8988T (cell line): ENCODE measurements around the gene EEPD1.
A peak's percentile ranks its signal among the peaks of the same experiment; 100 is the strongest.

Source experiments
- DNase-seq: peaks from one replicate; pipeline ENCODE4 v3.0.0; 2011

EEPD1 gene

DNA sequence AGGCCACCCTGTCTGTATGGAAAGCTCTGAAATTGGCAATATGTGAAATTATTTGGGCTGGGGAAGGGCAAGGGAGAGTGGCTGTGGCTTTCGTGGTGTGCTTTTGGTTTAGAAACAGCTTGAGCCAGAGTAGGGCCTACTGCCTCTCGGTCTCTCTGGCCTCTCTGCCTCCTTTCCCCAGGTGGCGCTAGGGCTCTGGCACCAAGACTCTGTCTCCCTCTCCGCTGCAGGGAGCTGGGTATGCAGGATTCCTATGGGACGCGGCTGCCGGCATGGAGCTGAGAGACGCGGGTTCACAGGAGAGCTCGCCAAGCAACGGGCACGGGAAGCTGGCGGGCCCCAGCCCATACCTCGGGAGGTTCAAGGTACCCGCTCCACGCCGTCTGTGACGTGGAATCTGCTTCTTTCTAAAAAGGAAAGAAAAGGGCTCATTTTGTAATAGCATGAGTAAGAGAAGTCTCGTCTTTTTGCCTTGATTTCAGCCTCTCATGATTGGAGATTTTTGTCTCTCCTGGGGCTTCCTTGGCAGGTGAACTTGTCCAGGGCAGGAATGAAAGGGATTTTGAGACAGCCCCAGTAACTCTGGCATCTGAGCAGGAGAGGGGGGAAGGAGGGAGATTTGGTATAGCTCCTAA is 131.5 kb downstream of the EEPD1 start:
- no peak for DNase-seq

DNA sequence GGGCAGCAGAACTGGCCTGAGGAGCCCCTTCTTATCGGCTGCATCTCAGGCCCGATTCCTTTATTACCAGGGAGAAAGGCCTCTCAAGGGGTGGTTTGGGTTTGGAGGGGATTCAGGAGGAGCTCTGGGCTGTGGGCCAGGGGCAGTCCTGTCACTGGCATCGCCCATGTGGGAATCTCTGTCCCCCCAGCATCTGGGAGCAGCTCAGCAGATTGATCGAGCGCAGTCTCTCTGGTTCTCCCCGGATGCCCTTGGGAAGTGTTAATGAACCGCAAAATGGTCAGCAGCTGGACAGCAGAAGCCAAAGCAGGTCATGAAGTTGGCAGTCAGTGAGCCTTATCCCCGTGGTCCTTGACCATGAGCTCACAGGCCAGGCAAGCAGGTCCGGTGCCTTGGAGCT is 132.2 kb downstream of the EEPD1 start:
- DNase-seq: no peak

DNA sequence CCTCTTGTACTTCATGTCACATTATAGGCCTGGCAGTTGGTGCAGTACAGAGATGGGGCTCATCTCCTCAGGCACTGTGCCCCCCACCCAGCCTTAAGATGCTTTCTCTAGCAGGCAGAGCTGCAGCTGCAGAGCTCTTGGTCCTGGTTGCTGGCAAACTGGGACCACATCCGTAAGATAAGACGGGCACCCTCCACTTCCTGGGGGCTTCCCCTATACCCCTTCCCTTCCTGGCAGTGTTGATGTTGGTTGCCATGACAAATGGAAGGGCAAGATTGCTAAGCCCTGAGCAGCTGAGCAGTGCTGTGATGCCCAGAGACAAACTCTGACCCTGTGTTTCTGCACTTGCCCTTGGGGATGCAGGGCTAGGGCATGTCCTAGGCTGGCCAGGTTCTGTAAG is 133.2 kb downstream of the EEPD1 start:
- no peak for DNase-seq

DNA sequence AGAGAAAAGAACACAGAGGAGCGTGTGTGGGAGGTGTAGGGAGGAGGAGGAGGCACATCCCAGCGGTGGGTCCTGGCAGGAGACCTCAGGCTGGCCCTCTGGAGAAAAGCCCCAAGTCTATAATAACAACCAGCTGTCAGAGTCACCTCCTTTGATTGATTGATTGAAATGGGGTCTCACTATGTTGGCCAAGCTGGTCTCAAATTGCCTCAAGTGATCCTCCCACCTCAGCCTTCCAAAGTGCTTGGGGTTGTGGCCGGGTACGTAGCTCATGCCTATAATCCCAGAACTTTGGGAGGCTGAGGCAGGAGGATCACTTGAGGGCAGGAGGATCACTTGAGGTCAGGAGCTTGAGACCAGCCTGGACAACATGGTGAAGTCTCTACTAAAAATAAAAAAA is 133.6 kb downstream of the EEPD1 start:
- DNase-seq: no peak

DNA sequence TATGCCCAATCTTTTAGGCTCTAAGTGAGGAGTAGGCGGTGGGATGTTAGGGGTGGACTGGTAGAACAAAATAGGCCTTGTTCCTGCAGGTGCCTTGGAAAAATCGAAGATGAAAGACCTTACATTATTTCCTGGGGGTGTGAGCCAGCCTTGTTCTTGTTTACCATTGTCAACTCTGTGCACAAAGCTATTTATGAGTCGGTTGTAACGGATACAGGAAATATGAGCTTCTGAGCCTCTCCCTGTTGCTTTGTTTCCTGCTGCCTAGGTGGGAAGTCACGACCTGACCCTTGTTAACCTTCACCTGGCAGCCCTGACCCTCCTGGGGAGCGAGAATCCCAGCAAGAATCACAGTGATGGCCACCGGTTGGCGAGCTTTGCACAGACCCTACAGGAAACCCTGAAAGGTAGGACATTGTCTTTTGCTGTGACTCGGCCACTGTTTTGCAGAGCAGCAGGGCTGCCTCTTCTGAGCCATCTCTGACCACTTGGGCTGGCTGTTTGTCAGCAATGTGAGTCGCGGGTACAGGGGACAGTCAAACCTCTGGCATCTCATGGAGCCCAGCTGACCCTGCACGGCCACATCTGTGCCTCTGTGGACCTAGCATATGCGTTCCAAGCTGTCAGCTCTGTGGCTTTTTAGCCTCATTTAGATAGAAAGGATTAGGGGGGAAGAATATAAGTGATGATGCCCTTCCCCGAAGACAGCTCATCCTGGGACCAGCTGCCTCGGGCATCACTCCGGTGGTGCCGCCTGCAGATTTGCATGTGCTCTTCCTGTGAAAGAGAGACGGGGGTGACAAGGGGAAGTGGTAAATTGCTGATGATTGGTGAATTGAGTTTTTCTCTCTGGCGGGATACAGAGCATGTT is 134.6 kb downstream of the EEPD1 start:
- no peak for DNase-seq

DNA sequence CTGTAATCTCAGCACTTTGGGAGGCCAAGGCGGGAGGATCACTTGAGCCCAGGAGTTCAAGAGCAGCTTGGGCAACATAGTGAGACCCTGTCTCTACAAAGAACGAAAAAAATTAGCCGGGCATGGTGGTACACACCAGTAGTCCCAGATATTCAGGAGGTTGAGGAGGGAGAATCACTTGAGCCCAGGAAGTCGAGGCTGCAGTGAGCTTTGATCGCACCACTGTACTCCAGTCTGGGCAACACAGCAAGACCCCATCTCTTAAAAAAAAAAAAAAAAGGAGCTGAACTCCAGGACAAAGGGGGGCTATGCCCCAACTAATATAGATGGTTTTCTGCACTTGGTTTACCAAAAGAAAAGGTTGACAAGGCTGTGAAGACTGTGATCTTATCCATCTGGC is 135.4 kb downstream of the EEPD1 start:
- DNase-seq: no peak

DNA sequence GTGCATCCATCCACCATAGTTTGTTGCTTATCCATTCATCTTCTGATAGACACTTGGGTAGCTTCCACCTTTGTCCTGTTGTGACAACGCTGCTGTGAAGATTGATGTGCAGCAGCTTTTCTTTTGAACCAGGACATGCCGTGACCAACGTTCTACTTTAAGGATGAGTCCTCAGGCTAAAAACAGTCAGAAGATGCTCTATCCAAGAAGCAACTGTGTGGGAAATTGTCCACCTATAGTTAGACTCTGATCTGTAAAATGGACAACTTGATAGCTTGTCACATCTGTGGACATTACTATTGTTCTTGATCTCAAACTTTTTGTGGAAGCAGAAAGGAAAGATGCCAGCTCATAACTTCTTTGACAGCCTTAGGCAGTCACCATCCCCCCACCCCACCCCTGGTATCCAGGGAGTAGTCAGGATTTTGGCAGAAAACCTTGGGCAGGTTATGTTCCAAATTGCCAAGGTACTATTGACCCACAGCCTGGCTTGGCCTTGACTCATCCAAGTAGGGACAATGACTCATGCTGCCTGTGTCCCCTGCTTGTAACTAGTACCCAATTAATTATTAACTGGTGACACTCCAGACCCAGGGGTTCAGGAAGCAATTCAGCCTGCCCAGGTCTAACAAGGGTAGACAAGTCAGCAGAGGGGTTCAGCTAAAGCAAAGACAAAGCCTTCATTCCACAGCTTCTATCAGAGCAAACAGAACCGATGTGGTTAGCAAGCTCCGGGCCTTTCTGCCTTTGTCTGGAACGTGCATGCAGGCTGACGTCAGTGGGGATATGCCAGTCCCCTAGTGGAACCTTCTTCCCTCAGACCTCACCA is 137.0 kb downstream of the EEPD1 start:
- no peak for DNase-seq

DNA sequence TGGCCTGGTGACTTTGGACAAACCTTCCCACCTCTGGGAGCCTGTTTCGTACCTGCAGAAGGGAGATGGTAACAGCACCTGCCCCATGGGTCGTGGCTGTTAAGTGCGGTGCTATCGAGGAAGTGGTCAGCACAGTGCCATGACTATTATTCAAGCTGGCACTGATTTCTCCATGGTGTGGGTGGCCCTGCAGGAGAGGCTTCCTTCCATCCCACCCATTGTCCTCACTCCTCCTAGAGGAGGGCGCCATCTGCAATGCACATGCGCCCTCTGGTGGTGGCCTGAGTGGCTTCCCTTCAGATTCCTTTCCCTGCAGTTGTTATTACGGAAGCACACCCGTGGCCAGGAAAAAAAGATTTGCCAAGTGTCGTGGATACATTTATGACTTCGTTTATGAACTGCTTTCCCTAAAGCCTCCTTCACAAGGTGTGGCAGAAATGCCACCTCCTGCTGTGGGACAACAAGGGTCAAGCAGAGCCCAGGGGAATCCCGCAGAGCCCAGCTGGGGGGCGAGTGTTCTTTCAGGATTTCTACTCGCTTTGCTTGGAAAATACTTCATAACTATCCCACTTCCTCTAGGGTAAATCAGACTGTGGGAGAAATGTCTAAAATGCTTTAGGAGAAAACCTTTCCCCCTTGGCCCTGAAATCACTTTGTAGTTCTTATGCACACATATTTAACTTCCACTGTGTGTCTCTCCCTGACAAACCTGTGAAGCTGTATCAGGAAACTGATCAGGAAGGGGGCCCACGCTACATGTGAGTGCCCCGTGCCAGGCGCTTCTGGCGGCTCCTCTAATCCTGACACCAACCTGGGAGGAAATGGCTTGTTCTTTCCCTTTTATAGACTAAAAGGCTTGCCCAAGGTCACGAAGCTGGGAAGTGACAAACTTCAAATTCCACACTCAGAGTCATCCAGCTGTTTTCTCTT is 138.6 kb downstream of the EEPD1 start:
- DNase-seq: peak; percentile 60

DNA sequence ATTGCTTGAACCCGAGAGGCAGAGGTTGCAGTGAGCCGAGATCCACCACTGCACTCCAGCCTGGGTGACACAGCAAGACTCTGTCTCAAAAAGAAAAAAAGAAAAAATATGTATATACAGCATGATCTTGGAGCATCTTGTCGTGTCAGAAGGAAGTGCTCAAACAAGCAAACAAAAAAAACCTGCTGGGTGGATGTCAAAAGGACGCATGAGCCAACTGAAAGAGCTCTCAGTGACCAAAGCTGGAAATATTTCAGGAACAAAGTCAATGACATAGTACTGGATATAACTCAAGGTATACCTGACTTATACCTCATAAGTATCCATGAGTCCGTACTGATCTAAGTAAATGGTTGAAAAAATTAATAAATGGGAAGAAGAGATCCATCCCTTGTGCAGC is 142.0 kb downstream of the EEPD1 start:
- DNase-seq: no peak

DNA sequence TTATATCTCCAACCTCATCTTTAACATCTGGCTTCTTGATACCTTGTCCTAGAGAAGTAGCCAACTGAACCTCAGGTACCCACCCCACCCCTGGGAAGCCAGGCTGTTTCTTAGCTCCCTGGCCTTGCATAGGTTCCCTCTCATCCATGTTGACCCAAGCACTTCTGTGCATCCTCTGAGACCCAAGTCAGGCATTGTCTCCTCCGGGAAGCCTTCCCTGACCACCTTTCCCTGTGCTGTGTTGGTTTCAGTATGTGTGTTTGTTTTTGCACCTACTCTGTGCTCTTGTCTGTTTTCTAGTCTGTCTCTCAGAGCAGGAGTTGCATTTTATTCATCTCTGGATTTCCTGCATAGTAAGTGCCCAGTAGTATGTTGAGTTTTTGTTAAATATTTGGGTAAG is 143.2 kb downstream of the EEPD1 start:
- no peak for DNase-seq

DNA sequence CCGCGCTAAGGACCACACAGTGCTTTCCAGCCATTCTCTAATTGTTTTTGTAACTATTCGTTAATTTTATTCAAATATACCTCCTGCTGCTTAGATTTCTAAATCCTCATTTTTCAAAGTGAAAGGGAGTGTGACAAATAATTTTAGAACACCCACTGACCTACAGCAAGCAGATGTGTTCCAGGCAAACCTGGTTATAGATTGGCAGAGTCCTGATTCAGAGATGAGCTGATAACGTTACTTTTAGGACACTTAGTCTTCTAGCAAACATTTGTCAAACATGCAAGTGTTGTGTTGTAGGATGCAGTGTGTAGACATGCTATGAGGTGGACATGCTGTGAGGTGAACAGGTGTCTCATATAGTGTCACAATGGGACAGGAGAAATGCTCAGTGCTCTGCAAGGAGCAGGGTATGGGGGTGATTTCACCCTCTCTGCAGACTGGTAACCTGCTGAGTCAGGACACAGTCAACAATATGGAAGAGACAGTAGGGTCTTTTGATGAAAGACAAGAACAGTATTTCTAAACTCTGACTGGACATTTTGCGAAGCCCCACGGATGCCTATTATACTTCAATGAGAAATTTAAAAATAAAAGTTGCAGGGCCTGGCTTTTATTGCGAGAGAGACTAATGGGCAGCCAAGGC is 144.4 kb downstream of the EEPD1 start:
- DNase-seq: no peak

DNA sequence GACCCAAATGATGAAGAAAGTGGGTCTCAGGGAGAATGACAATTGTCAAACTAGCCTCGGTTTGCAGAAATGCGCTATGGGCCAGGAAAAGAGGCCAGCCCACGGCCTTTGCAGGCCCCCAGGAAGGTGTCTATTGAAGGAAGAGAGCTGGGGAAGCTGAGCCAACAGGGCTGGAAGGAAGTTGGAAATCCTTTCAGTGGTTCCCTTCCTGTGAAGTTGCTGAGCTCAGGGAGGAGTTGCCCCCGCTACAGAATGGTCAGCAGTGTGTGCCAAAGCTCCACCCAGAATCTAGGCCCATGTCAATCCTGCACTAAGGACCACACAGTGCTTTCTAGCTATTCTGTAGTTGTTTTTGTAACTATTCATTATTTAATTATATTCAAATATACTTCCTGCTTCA is 145.1 kb downstream of the EEPD1 start:
- DNase-seq: no peak

DNA sequence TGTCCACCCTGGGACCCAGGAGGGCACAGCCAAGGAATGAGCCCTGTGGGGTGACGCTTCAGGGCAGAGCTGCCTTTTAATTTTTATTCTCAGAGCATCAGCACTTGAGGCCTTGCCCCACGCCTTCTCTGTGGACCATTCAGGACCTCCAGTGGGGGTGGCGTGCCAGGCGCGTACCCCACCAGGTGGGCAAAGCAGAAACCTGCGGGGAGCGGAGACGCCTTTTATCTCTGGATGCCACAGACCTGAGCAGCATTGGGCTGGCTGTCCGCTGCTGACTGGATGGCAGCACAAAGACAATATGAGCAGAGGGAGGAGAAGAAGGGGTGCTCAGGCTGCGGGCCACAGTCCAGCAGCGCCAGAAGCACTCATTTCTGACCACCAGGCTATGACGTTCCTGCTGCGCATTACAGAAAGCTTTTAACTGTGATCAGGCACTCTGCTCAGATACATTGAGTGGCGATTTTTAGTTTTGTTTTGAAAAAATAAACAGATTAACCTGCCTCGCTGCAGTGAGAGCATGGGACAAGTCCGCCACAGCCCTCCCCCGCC is 146.2 kb downstream of the EEPD1 start:
- no peak for DNase-seq

DNA sequence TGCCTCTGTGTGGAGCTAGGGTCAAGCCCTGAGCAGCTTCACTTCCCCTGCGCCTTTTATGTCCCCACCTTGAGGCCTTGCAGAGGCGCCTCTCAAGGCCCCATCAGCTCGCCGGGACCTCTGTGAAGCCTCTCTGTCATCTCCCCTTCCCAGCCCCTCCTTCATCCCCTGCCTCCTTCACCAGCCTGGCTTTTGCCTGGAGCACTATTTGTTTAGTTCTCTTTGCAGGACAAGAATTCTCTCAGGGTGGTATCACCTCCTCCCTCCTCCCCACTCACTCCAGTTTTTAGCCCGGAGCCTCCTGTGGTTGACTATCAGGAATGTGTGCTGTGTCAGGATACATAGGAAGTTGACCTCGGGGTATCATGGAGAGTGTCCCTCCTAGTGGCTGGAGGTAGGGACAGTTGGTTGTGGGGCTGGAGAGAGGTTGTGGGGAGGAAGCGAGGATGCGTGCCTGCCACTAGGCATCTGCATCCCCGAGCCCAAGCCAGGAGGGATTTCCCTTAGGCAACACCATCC is 146.8 kb downstream of the EEPD1 start:
- no peak for DNase-seq

DNA sequence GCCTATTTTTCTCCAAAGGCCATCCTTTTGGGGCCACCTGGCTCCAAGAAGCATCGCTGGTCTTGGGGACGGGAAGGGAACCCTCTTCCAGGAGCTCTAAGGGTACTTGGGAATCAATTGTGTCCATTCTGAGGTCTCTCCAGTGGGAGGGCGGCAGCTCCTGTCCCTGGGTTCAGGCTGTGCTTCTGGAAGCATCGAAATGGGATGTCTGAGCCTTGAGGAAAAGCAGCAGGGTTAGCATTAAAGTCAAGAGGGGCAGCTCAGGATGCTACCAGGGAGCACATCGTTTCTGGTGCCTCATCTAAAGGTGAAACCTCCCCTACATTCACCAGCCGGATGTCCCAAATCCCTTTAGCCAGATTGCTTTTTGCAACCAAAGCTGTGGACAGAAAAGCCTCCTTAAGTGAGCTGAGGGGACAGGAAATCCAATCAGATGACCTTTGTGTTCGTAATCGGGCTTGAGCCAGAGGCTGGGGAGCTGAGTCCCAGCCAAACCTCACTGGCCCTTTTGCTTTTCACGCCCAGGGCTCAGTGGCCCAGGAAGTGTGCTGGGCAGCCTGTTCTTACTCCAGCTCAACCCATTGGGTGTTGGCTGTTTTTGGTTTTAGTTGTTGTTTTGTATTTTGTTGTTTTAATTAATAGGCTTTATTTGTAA is 147.8 kb downstream of the EEPD1 start:
- no peak for DNase-seq

DNA sequence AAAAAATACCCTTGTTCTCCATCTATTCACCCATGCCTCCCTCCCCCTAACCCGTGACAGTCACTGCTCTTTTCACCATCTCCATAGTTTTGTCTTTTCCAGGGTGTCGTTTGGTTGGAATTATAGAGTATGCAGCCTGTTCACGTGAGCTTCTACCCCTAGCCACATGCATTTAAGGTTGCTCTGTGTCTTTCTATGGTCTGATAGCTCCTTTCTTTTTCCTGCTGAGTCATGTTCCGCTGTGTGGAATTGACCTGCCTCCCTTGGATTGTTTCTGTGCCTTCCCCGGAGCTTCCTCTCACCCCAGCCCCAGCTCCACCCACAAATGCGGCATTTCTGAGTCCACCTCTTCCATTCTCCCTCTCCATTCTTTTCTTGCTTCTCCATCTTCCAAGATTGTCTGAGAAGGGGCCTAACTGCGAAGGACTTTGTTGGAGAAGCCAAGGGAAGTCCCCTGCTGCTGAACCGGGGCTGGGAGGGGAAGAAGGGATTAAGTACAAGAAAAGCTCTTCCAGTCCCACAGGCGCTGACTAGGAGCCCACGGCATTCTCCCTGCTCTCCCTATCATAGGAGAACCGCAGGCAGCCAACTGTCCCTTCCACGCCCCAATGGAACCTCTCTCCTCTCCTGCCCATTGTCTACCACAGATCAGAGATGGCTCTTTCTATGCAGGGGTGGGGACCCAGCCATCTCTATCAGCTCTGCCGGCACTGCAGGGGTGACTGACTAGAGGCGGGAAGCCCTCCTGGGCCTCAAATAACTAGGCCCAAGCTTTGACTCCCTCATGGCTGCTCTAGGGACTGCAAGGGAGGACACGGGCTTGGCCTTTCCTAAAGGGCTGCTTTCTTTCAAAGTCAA is 149.1 kb downstream of the EEPD1 start:
- DNase-seq: no peak

DNA sequence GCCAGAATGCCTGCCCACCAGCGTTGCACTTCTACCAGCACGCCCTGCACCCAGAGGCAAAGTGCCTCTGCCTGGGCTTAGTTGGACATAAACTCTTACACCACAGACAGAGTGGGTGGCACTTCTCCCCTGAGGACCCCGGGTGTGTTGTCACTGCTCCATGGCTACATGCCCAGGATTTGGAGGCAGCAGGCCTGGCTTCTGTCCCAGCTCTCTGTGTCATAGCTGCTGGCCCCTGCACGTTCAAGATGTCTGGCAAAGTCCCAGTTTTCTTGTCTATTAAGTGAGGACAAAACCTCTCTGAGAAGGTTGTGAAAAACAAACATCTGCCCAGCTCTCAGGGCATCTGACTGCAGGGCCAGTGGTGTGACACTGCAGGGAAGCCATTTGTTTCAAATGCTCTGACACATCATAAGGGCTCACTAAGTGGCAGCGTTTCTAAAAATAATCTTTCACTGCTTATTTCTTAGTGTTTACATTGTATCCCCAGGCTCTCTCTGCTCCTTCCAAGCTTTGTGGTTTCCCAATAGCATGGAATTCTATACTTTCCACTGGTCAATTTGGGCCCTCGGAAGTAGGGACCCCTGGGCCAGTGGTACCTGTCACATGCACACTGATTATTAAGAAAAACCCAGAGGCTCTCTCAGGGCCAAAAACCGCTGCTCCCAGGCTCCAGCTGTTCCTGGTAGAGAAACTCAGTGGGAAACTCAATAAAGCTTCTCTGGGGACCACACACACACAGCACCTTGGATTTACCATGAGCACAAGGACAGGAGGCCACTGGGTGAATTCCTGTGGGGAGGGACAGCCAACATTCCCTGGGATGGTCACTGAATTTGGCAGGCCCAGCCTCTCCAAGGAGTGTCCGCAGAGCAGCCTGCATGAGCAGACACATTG is 150.4 kb downstream of the EEPD1 start:
- no peak for DNase-seq

DNA sequence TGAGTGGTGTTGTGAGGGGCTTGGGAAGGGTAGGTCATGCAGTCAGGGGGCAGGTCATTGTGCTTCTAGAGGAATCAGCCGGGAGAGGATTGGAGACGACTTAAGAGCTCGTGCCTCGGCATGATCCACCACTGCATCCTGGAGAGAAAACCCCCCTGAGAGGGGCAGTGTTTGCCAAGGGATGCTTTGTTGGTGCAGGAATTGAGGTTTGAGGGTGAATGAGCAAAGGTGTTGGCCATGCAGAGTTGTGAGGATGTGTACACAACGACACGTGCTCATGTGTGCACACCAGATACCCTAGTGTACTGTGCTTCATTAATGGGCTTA is 151.0 kb downstream of the EEPD1 start:
- no peak for DNase-seq

DNA sequence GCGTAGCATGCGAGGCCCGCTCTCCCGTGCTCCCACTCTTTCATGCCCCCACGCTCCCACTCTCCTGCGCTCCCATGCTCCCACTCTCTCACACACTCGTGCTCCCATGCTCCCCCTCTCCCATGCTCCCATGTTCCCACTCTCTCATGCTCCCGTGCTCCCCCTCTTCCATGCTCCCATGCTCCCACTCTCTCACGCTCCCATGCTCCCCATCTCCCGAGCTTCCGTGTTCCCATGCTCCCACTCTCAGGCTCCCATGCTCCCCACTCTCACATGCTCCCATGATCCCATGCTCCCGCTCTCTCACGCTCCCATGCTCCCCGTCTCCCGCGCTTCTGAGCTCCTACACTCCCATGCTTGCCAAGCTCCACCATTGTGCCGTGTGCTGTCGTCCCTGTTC is 152.2 kb downstream of the EEPD1 start:
- no peak for DNase-seq
